Suppressor macrophage (primary cell): ENCODE measurements around the gene EDARADD.

ENCODE experiments used
- DNase-seq, 4 experiments: peaks; one replicate each; pipeline ENCODE4 v3.0.0-alpha.2; 2020 to 2022

The EDARADD gene

DNA sequence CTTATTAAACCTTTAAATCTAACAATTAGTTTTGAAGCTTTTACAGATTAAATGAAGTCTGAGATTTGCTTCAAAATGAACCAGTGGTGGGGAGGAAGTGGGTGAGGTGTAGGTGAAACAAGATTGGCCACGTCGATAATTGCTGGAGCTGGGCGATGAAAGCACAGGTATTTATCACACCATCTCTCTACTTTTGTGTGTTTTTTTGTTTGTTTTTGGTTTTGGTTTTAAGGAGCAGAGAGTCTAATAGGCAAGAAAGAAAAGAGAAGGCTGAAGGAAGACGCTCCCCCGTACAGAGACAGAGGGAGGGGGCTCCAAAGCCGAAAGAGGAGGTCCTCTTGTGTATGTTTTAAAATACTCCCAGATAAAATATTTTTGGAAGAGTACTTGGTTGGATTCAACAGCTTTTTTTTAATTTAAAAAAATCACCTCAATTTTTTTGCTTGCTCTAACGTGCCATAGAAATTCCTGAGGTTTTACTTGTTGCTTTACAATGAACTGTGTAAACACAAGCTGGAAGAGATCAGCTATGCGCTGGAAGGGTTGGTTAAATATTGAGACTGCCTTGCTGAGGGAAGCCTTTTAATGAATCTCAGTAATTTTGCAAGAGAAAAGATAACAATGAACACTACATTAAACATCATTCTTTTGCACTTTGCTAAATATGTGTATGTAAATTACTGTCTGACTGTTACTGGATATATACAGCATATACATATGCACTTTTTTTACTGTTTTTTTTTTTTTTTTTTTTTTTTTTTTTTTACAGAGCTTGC lies 123.0 kb downstream of the EDARADD start:
- DNase-seq = no peak

DNA sequence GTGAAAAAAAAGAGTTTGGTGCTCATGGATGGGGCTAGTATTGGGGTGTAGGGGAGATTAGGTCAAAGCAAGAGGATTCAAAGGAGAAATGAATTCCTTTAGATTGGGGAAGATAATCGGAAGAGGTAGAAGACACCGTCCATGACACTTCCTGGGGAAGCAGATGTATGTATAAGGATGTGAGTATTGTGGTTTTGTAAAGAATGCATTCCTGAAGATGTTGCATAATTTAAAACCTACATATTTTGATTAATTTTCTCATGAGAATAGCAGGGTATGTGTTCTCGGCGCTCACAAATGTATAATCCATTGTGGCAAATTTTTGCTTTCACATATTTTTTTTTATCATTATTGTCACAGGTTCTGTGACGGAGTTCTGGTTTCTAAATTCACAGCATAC lies 124.2 kb downstream of the EDARADD start:
- peak in 2 of 4 experiments; percentile 8 to 28 for DNase-seq

DNA sequence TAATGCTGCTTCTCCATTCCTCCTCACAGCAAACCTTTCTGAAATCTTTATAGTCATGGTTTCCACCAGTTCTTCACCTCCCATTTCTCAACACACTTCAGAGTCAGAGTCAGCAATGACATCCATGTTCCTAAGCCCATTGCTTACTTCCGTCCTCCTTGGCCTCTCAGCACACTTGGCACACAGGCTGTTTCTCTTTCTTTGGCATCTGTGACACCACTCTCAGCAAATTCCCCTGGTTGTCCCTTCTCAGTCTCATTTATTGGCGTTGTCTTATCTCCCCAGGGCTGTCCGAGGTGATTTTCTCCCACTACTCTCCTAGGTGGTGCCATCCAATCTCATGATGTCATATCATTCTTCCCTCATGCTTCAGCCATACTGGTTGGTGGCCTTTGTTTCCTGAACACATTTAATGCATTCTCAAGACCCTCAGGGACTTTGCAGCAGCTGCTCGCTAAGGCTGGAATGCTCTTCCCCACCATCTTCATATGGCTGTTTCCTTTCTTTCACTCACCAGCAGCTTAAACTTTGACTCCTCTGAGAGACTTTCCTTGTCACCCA lies 126.4 kb downstream of the EDARADD start:
- no peak for DNase-seq

DNA sequence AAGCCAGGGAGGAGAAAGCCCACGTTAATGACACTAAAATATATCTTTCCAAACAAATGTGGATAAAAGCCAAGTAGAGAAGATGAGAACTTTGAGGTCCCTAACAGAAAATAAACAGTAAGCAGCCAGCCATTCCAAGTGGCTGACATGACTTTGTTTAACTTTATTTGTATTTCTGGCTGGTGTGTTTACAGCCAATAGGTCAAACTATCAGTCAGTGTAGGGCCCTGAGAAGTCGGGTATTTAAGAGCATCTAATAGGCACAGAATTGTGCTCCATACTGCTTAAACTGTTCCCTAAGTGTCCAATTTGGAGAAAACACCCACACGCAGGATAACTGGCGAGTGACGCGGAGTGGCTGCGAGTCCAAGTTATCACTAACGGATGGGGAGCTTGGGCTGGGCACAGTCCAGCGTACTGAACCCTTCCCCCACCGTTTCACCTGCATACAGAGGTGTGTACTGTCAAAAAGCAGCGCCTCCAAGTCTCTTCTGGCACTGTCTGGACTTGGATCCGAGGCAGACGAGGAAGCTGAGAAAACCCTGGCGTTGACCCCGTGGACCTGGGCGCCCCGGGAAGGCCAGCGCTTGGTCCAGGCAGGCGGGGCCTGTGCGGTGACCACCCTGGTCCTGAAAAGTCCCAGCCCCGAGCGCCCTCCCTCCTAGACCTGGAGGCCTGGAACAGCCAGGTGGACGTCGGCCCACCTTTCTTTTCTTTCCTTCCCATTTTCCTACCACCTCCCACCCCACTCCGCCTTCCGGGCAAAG lies 129.0 kb downstream of the EDARADD start:
- peak in 2 of 4 experiments; percentile 31 to 36 for DNase-seq

DNA sequence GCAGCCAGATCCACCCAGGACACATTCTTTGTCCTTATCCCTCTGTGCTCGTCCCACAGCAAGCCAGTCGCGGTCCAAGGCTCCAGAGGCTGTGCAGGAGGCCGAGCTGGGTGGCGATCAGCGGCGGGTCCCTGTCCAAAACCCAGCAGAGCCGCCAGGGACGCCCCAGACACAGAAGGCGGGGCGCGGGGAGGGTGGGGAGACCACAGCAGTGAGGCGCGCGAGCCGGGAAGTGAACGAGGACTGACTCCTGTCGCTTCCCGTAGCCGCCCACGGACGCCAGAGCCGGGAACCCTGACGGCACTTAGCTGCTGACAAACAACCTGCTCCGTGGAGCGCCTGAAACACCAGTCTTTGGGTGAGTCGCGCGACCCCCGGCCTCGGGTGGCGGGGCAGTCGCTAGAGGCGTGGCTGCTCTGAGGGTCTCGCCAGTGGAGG lies 129.6 kb downstream of the EDARADD start, which contains the start of gene LGALS8:
Gene LGALS8 (plus strand): TSS at position 279 of the 438 bp plus-strand sequence. CDS start 2,089 bp downstream, outside the sequence.
- DNase-seq = peak; percentile 94 to 97 (median 96)

DNA sequence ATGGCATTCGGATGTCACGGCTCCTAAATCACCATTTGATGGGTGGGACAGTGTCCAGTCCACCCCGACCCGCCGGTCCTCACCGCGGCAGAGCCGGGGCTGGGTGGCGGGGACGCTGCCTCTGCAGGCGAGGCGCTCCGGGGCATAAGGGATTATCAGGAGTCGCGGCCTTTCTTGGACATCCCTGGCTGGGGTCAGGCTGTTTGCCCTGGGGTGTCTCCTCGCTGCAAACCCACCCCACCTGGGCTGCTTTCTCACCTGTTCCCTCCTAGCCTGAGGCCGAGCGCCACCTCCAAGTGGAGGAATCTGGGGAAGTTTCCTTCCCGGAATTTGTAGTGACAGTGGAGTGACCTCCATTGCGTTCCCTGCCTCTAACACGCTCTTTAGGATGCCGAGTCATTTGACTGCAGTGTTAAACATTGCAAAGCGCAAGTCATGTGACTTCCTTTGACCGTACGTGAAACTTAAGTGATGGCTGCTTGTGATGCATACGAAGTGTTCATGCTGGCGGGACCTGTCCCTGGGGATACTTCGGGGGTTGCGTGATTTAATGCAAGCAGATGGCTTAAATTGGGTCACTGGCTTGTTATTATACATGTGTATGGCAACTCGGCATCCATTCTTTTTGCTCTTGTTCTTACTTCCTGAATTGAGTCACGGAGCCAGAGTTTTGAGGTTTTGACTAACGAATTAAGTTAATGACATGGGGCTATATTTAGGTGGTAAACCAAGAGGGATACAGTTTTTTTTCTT lies 130.2 kb downstream of the EDARADD start:
- peak; percentile 79 to 90 (median 85) for DNase-seq

DNA sequence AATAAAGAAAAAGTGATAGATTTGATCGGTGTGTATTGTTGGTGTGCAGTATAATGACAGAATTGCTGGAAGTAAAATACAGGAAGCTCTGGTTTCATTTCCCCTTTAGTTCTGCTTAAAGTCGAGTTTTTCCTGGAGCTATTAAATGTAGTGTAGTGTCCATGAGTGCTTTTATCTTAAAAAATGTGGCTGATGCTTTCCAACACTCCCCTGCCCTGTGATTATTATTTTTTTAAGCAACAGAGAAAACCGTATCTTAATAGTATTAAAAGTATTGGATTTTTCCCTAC lies 130.8 kb downstream of the EDARADD start:
- DNase-seq = peak in 3 of 4 experiments; percentile 40 to 82 (median 78)

DNA sequence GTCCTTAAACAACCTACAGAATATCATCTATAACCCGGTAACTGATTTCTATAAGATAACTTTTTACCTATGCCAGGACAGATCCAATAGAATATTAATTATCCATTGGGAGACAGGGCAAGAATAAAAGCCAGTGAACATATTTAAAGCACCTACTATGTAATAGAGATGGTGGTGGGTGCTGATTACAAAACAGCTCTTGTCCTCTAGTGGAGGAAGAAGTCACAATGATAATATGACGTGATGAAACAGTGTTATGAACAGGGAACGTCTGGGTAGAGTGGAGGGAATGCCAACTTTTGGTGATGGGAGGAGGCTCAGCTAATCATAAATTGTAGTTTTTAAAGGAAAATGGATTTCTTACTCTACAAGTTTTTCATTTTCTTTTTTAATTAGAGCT lies 132.0 kb downstream of the EDARADD start:
- no peak for DNase-seq

DNA sequence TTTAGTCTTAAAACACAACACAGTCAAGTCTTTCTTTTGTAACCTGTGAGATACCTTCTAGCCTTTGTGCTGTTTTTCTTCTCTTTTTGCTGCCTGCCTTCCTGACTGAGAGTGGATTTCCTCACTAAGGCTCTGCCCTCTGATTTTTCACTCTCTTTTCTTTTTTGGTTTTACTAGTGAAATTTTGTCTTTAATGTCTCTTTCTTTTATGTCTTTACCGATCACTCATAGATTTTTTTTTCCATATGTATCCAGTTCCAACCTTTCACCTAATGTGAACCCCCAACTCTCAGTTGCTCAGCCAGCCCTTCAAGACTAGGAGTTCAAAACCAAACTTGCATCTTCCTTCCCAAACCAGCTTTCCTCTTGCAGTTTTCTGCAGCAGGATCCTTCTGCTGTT lies 136.2 kb downstream of the EDARADD start:
- DNase-seq = no peak

DNA sequence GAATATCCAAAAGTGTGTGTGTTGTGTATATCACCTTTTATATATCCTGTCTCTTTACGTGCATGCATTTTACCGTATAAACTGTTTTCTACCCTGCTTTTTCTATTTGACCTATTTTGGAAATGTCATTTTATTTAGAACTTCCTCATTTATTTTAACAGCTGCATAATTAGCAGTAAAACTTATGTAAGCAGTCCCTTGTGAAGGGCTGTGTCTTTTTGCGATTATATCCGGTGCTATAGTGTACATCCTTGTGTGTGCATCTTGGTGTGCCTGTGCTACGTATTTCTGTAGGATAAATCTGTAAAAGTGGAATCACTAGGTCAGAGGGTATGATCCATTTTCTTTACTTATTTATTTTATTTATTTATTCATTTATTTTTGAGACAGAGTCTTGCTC lies 136.9 kb downstream of the EDARADD start:
- DNase-seq = peak in 3 of 4 experiments; percentile 5 to 47 (median 36)

DNA sequence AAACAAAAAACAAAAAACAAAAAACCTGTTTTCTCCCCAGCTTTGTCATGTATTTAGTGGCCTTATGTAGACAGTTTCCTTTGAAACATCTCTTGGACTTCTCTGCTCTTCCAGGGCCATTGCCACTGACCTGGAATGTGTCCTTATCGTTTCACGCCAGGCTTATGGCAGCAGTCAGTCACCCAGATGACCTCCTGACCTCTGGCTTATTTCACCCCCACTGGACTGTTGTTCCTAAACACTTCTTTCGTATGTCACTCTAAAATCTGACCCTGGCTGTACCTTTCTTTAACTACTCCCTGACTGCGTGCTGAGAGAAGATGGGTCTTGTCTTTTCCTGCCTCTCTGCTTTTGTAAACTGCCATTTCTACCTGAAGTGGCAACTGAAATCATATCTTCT lies 138.8 kb downstream of the EDARADD start:
- DNase-seq = no peak

DNA sequence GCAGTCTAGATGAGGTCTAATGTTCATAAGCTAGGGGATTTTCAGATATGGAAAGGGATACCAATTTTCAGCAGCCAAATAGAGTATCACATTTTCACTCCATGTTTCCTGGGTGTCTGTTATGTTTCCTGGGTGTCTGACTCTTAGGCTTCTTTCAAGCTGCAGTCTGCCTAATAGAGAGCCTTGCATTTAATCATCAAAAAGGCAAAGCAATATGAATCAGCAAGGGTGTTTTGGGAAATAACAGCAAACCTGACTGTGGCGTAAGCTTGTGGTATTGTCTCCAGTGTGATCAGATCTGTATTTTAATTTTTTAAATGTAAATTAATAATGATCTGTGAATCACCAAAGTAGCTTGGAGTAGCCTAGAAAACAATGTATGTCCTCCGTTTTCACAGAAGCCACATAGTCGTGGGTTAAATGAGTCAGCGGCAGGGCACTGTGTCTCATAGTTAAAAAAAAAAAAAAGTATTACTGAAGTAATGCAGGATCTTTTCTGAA lies 140.1 kb downstream of the EDARADD start:
- peak in 3 of 4 experiments; percentile 10 to 27 (median 13) for DNase-seq
